AG04449 (cell line): Measurements from ENCODE around the gene IQCE.

Experiments used
- CTCF ChIA-PET: fragments of 350-600 bp; formaldehyde crosslinking; extraction: SDS; loops from one replicate; lab custom pipeline; 2021; ENCODE audit warnings: antibody characterized with exemption; lab: Yijun Ruan, JAX
- POLR2A ChIA-PET: fragments of 400-600, 350-600 bp; formaldehyde crosslinking; extraction: SDS; loops from one replicate; lab custom pipeline; 2020; ENCODE audit warnings: antibody characterized with exemption, inconsistent platforms; lab: Yijun Ruan, JAX
- DNase-seq: peaks from one replicate; pipeline ENCODE4 v3.0.0-alpha.2; 2010; ENCODE audit warnings: low read depth, low spot score
- H3K4me3 ChIP-seq: 2 replicates; pipeline ENCODE4 v1.5.1; 2011; ENCODE audit warnings: low read depth, mild to moderate bottlenecking, control low read depth, low read length
- CTCF ChIP-seq: IDR thresholded peaks from one replicate; pipeline ENCODE4 v1.5.1; 2011; ENCODE audit warnings: mild to moderate bottlenecking, moderate library complexity, low read length, control low read depth, inconsistent platforms; ENCODE audit not compliant: insufficient read depth; ENCODE audit errors: missing control alignments

IQCE gene, protein sequence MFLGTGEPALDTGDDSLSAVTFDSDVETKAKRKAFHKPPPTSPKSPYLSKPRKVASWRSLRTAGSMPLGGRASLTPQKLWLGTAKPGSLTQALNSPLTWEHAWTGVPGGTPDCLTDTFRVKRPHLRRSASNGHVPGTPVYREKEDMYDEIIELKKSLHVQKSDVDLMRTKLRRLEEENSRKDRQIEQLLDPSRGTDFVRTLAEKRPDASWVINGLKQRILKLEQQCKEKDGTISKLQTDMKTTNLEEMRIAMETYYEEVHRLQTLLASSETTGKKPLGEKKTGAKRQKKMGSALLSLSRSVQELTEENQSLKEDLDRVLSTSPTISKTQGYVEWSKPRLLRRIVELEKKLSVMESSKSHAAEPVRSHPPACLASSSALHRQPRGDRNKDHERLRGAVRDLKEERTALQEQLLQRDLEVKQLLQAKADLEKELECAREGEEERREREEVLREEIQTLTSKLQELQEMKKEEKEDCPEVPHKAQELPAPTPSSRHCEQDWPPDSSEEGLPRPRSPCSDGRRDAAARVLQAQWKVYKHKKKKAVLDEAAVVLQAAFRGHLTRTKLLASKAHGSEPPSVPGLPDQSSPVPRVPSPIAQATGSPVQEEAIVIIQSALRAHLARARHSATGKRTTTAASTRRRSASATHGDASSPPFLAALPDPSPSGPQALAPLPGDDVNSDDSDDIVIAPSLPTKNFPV

GRCh38 chr7:2558629-2559282 lies at the start of gene IQCE:
TSS of gene IQCE (plus strand) at chr7:2558979. CDS start at chr7:2559182, 203 bp downstream.
- no peak for TF ChIP-seq CTCF
- no peak for DNase-seq
- H3K4me3 ChIP-seq: peak within 1 kb of the TSS; percentile 79
- ChIA-PET CTCF (interaction anchor here (0.8 to 3.0 kb wide), 5 partner anchors 9 to 151 kb away, joined by 3 to 15 read pairs (median 6); no protein-coding TSS in a partner anchor), POLR2A (interaction anchor here (0.6 to 1.6 kb wide), 2 partner anchors 53 to 66 kb away, joined by 4 read pairs; no protein-coding TSS in a partner anchor)

DNA sequence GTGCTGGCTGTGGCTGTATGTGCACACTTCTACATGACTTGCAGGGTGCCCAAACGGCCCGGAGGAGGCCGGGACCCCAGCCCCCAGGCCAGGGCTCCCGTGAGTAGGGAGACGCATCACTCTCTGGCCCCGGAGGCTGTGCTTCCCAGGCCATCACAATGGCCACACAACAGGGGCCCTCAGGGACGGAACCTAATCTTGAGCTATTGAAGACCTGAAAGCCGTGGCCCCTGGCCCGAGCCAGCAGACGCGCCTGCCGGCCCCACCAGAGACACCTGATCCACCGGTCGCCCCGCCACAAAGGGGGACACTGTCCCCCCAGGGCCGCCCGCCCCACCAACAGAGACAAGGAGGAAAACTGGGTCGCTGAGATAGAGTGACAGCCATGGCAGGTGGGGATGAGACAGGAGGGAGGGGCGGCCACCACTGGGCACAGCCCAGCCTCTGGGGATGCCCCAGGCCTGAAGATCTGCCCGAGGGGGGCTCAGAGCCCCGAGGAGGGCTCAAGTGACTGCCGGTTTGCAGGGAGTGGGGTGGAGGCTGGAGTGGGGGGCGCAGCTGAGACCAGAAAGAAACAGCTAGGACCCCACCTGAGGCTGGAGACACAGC lies 49.4 kb upstream of the IQCE start:
- no peak overlapping the region for H3K4me3 ChIP-seq
- CTCF ChIA-PET: interaction anchor here (0.8 kb wide), 1 partner anchor 62 kb away, joined by 3 read pairs; no protein-coding TSS in a partner anchor

DNA sequence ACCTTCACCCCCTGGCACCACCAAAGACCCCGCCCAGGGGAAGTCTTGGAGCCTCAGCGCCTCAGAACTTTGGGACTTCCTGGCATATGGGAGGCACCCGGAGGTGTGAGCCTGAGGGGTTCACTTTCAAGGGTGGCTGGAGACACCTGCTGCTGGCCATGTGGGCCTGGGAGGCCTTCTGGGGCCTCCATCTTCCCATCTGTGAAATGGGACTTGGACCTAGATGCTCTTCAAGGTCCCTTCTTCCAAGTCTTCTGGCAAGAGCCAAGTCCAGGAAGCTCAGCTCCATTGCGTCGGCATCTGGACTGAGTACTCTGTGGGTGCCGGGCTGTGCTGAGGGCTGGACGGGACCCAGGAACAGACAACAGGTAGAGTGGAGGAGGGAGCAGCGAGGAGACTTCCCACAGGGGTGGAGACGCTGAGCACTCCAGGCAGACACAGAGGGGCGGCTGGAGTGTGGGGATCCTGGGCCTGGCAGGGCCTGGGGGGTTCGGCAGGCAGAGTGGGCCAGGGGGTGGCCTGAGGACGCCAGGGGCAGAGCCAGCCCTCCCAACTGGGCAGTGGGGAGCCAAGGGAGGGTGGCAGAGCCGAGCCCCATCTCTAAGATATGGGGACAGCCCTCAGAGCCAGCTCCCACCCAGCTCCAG lies 48.5 kb upstream of the IQCE start:
- CTCF ChIA-PET: interaction anchor here (0.6 kb wide), 1 partner anchor 30 kb away, joined by 4 read pairs; no protein-coding TSS in a partner anchor
- H3K4me3 ChIP-seq: no peak overlapping the region
- no peak for TF ChIP-seq CTCF
- DNase-seq: no peak
- POLR2A ChIA-PET: no interaction called here

More for the DNA sequence above, 49.4 kb upstream of the IQCE start:
- no peak for TF ChIP-seq CTCF
- DNase-seq: no peak
- POLR2A ChIA-PET: no interaction called here

- CTCF ChIA-PET: no interaction called here
- no peak for DNase-seq
- no peak overlapping the region for H3K4me3 ChIP-seq
- TF ChIP-seq CTCF: no peak
- POLR2A ChIA-PET: no interaction called here
These were observed 47.6 kb upstream of the IQCE start for GRCh38 chr7:2510909-2511768.

DNA sequence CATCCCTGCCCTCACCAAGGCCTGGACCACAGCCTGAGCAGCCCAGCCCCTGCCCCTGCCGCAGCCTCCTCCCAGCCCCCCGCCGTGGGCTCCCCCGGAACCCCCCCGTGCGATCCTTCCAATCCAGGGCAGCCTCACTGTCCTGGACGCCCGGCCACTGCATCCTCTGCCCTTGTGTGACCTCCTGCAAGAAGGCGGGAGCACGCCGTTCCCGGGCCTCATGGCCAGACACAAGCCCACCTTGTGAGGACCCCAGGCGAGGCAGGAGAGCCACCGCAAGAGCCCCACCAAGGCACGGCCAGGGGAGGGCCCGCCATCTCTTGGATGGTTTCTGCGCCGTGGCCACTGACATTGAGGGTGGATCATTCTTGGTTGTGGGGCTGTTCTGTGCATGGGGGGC lies 47.0 kb upstream of the IQCE start:
- H3K4me3 ChIP-seq: no peak overlapping the region
- POLR2A ChIA-PET: no interaction called here
- CTCF ChIA-PET: no interaction called here
- no peak for TF ChIP-seq CTCF
- no peak for DNase-seq
